Heart right ventricle (tissue), 16 donors: Measurements from ENCODE around the gene TMEFF1. TPM values are rescaled to one million over a fixed set of nuclear protein-coding genes. Genes with fewer than 3 reads are reported as not detected.

Experiments
- ATAC-seq, 8 donors: fragments of 200-7000 bp; cut with Tn5 transposase; one replicate each; pipeline ENCODE4 v1.9.1; 2020; ENCODE audit warnings: mild to moderate bottlenecking in 8 of 8, moderate library complexity in 8 of 8, moderate number of reproducible peaks in 1 of 8
- DNase-seq, 2 donors: peaks; one replicate each; pipeline ENCODE4 v3.0.0-alpha.2; 2020
- H3K27ac ChIP-seq, 10 donors: fragments of 200-600 bp; sonication (generic) in 2 of 10; one replicate each; pipeline versions ENCODE4 v1.5.0 to v1.8.0; 2020 to 2022; ENCODE audit warnings: mild to moderate bottlenecking in 3 of 10
- H3K27me3 ChIP-seq, 7 donors: fragments of 200-600 bp; one replicate each; pipeline ENCODE4 v1.8.0; 2021 to 2022; ENCODE audit warnings: mild to moderate bottlenecking in 2 of 7
- H3K36me3 ChIP-seq, 9 donors: fragments of 200-600 bp; sonication (generic) in 1 of 9; one replicate each; pipeline versions ENCODE4 v1.5.0 to v1.8.0; 2020 to 2022; ENCODE audit warnings: mild to moderate bottlenecking in 2 of 9
- H3K4me1 ChIP-seq, 9 donors: fragments of 200-600 bp; sonication (generic) in 1 of 9; one replicate each; pipeline versions ENCODE4 v1.5.0 to v1.8.0; 2020 to 2022; ENCODE audit warnings: mild to moderate bottlenecking in 4 of 9
- H3K4me3 ChIP-seq, 10 donors: fragments of 200-600 bp; sonication (generic) in 2 of 10; one replicate each; pipeline versions ENCODE4 v1.5.0 to v1.8.0; 2020 to 2022; ENCODE audit warnings: mild to moderate bottlenecking in 7 of 10, moderate library complexity in 2 of 10
- H3K9me3 ChIP-seq, 11 donors: fragments of 200-600 bp in 10 of 11; sonication (generic) in 2 of 11; one replicate each; pipeline versions ENCODE4 v1.5.0 to v1.8.0; 2013 to 2022; ENCODE audit warnings: mild to moderate bottlenecking in 2 of 11, control low read depth in 1 of 11, moderate library complexity in 1 of 11
- WGBS, 2 donors: extraction: QIAGEN DNeasy Blood & Tissue Kit; methylation state at CpG; one replicate each; pipeline ENCODE4 v1.1.7; 2013; ENCODE audit warnings: inconsistent platforms in 1 of 2; 5-methylcytosine and 5-hydroxymethylcytosine counted together
- intact Hi-C, 10 donors: fragments of 100-400 bp; cut with DNase I; formaldehyde crosslinking; loops; one replicate each; pipeline versions ENCODE4 v1.11.1 to v1.14.2; 2022
- polyA plus RNA-seq, 2 donors: library from polyadenylated mRNA; stranded (reverse); fragments of 200-250 nt; gene quantifications; one replicate each; pipeline ENCODE4 v1.2.3, GENCODE V29; 2013
- total RNA-seq, 10 donors: library from RNA; stranded (reverse); fragmentation: NEBNext Ultra II Directional in 3 of 10; extraction: Animal tissue kit (Norgen Biotek cat#: 25700) in 3 of 10; gene quantifications; one replicate each; pipeline versions ENCODE4 v1.2.1 to v1.2.4, GENCODE V29; 2021 to 2023
- TF ChIP-seq, protein P1 (sequence below), 9 donors: fragments of 200-600 bp; sonication (generic) in 2 of 9; IDR thresholded peaks; one replicate each; pipeline versions ENCODE4 v1.5.0 to v1.8.0; 2021 to 2022; ENCODE audit warnings: antibody characterized with exemption in 9 of 9, mild to moderate bottlenecking in 5 of 9, moderate library complexity in 1 of 9
- donor health status: Arrhythmogenic right ventricular cardiomyopathy.
- donor health status: ischemic (EF 13 %, LVEDD 7.1; RV severe dilation, severe dysfunction).
- donor health status: healthy with polysubstance abuse.
- donor health status: DM: no; HTN: yes; CAD: no.
- donor health status: DM: no; HTN: no; CAD: no.
- donor health status: ischemic (EF 25% LVEDD 6.9; RV normal size, moderate dysfunction).
- donor health status: ischemic (EF 25% LVEDD 5.7; RV mildly dilated, moderate dysfunction).
- donor health status: healthy.
- donor health status: DM: yes; HTN: yes; CAD: no.
- donor health status: Ischemic cardiomyopathy.
- donor health status: ischemic (EF 35%, LVEDD 5.7; RV mildly dilated, moderate dysfunction).
- donor health status: nonischemic (EF 11% LVEDD 7.7; RV severe dilation, severe dysfunction).
- donor health status: DM: yes; HTN: yes; CAD: no.
- donor health status: PGD.
- donor health status: ischemic (EF 29% LVEDD 5.4; RV normal size, mild dysfunction).
- donor health status: nonischemic (EF 23%, LVEDD 6.1; RV moderate dilation, normal function).

Gene TMEFF1
- total and polyA plus RNA-seq, 12 donors, result 0.03 to 0.60 (median 0.18) TPM; not detected in 7

DNA sequence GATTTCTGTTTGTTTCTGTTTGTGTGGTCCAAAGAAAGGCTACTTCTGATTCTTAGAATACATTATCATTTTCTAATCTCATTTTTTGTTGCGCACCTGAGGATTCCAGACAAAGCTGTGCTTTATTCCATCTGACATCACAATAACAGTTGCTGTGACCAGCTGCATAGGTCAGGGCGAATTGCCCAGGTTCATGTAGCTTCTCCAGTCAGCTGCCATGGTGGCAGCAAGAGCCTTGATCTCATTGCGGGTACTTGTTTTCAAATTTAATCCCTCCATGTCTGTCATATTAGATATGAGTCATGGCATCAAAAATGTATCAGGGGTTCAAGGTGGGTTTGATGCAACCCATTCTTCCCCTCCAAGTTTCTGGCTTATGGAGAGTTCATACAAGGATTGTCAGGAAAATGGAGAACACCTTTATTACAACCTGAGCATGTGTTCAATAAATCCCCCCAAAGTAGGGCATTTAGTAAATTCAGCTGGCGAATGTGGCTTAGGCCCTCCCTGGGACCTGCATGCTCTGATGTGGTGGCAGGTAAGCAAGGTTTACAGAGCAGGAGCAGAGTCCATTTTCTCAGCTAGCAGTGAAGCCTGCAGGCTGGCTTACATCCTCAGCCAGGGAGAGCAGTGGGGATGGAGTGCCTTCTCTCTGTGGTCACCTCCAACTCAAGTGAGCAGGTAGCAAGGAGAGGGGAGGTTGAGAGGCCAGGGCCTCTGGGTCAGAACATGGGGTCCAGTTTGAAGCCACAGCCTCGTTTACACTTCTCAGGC is 118.9 kb downstream of the TMEFF1 start:
- Histone ChIP-seq H3K9me3 (no peaks in the 10 kb centered on the region), H3K27me3 (peaks cover 0 to 3% (median 0%) of the 10 kb centered on the region in 7 donors), H3K36me3 (peaks cover 0 to 3% (median 0%) of the 10 kb centered on the region in 9 donors), H3K4me1 (peaks cover 0 to 17% (median 7%) of the 10 kb centered on the region in 9 donors), H3K27ac (no peak overlapping the region), H3K4me3 (no peak overlapping the region)
- intact Hi-C loops, result loop anchor here in 8 of 10 donors (10.0 kb wide), 9 partner anchors 87 to 1417 kb away; partner anchors contain the start of genes MSANTD3 (in 1 of the 8) and TEX10 (in 1 of the 8)
- TF ChIP-seq, protein P1, sequence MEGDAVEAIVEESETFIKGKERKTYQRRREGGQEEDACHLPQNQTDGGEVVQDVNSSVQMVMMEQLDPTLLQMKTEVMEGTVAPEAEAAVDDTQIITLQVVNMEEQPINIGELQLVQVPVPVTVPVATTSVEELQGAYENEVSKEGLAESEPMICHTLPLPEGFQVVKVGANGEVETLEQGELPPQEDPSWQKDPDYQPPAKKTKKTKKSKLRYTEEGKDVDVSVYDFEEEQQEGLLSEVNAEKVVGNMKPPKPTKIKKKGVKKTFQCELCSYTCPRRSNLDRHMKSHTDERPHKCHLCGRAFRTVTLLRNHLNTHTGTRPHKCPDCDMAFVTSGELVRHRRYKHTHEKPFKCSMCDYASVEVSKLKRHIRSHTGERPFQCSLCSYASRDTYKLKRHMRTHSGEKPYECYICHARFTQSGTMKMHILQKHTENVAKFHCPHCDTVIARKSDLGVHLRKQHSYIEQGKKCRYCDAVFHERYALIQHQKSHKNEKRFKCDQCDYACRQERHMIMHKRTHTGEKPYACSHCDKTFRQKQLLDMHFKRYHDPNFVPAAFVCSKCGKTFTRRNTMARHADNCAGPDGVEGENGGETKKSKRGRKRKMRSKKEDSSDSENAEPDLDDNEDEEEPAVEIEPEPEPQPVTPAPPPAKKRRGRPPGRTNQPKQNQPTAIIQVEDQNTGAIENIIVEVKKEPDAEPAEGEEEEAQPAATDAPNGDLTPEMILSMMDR (IDR thresholded peaks at IDR 0.05), result no peak
- 88 to 91% methylated on average over 5 of the region's 5 CpGs for WGBS, 2 donors
- DNase-seq, result no peak
- no peak for ATAC-seq

DNA sequence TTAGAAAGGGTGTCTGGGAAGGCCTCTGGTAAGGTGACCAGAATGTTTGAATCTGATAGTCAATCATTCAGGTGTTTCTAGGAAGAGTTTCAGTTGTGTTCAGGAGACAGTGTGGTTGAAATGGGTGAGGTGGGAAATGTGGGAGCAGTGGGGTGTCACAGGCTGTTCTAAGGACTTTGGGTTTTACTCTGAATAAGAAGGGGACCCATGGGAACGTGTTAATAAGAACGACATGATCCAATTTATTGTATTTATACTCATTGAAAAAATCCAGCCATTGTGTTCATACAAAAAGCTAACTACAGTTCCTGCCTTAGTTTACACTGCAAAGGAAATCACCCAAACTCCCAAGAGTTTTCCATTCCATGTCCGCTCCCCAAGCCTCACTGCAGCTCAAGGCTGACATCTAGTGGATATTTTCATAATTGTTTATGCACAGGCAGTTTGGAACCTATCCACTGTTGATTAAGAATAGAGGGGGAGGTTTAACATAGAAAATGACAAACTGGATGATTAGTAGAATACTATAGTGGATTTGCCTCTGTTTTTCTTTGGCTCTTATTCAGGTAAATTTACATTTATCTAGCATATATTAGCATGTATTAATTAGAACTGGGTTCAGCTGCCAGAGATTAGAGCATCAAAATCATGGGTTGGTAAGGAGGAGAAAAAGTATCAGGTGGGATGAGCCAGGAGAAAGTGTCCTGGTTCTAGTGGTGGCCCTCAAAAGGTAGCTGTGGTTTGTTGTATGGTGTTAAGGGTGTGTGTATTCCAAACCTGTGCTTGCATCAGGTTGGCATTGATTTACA is 122.6 kb downstream of the TMEFF1 start:
- peak overlapping the region in 1 of 10 donors; percentile 31 for H3K27ac ChIP-seq
- H3K4me3 ChIP-seq, result no peak overlapping the region
- no peaks in the 10 kb centered on the region for H3K9me3 ChIP-seq
- intact Hi-C loops, result loop anchor here (1.0 to 10.0 kb wide), 20 partner anchors 88 to 1421 kb away; partner anchors contain the start of genes MSANTD3 (in 2 of the 10) and TEX10 (in 2 of the 10)
- ATAC-seq (peak in 7 of 8 donors; percentile 61 to 80 (median 66)), DNase-seq (peak in 1 of 2 donors; percentile 55)
- TF ChIP-seq, protein P1 (IDR thresholded peaks at IDR 0.05), result peak; percentile 79 to 93 (median 90)
- peaks cover 0 to 20% (median 16%) of the 10 kb centered on the region in 9 donors for H3K4me1 ChIP-seq
- H3K36me3 ChIP-seq, result no peaks in the 10 kb centered on the region
- peaks cover 0 to 3% (median 0%) of the 10 kb centered on the region in 7 donors for H3K27me3 ChIP-seq
- WGBS, 2 donors, result 11 to 17% methylated on average over 3 of the region's 3 CpGs

DNA sequence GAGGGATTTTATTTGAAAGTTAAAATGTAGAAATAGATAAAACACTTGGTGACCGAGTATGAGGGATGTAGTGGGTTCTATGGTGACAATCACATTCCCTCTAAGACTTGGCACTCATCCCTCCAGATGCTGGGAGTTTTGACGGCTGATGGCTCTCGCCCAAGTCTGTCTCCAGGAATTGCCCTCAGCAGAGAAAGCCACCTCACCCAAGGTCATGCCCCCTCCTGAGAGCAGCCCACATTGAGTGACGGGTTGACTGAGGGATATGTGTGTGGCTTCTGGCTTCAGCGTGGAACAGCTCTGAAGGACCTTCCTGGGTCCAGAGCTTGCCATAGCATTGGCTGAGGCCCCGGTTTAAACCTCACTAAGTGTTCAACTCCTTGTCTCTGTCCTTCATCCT is 124.3 kb downstream of the TMEFF1 start:
- DNase-seq (no peak), ATAC-seq (peak in 1 of 8 donors; percentile 27)
- intact Hi-C loops, result loop anchor here (5.0 to 10.0 kb wide), 19 partner anchors 90 to 1422 kb away; partner anchors contain the start of genes MSANTD3 (in 2 of the 10) and TEX10 (in 2 of the 10)
- WGBS, 2 donors, result 22 to 24% methylated on average over 6 of the region's 6 CpGs
- Histone ChIP-seq H3K4me3 (no peak overlapping the region), H3K9me3 (no peaks in the 10 kb centered on the region), H3K4me1 (peaks cover 0 to 20% (median 16%) of the 10 kb centered on the region in 9 donors), H3K36me3 (no peaks in the 10 kb centered on the region), H3K27ac (no peak overlapping the region), H3K27me3 (peaks cover 0 to 3% (median 0%) of the 10 kb centered on the region in 7 donors)
- TF ChIP-seq, protein P1 (IDR thresholded peaks at IDR 0.05), result no peak
